Right lobe of liver (tissue), 6 donors: ENCODE measurements around the gene ASXL1. TPM values are rescaled to one million over a fixed set of nuclear protein-coding genes. Genes with fewer than 3 reads are reported as not detected.
"Not testable (repeated sequence)": the region's sequence is repeated elsewhere in the genome, so short reads cannot be mapped to it uniquely, and the experiment has no call there.

Experiments
- ATAC-seq, 4 donors: fragments of 200-7000 bp; cut with Tn5 transposase; one replicate each; pipeline ENCODE4 v1.9.1; 2020; ENCODE audit warnings: mild to moderate bottlenecking in 4 of 4, moderate library complexity in 4 of 4
- DNase-seq, 3 donors: peaks; one replicate each; pipeline ENCODE4 v3.0.0-alpha.2; 2020
- H3K27ac ChIP-seq, 3 donors: fragments of 200-600 bp; one replicate each; pipeline ENCODE4 v1.8.0; 2022
- H3K27me3 ChIP-seq, 2 donors: fragments of 200-600 bp; one replicate each; pipeline ENCODE4 v1.8.0; 2022
- H3K36me3 ChIP-seq, 4 donors: fragments of 200-600 bp; sonication (generic) in 1 of 4; one replicate each; pipeline versions ENCODE4 v1.5.1 to v1.8.0; 2017 to 2022; ENCODE audit warnings: control low read depth in 1 of 4
- H3K4me1 ChIP-seq, 4 donors: fragments of 200-600 bp; sonication (generic) in 1 of 4; one replicate each; pipeline versions ENCODE4 v1.5.1 to v1.8.0; 2017 to 2022; ENCODE audit warnings: control low read depth in 1 of 4
- H3K4me3 ChIP-seq, 3 donors: fragments of 200-600 bp; one replicate each; pipeline ENCODE4 v1.8.0; 2022
- H3K9me3 ChIP-seq, 4 donors: fragments of 200-600 bp; sonication (generic) in 1 of 4; one replicate each; pipeline versions ENCODE4 v1.5.1 to v1.8.0; 2017 to 2022; ENCODE audit warnings: control low read depth in 1 of 4
- POLR2A ChIP-seq: fragments of 450-650 bp; IDR thresholded peaks from one replicate; pipeline ENCODE4 v1.6.1; 2017; ENCODE audit warnings: antibody characterized with exemption, mild to moderate bottlenecking
- WGBS: methylation state at CpG from one replicate; pipeline ENCODE4 v1.1.6; 2018; ENCODE audit warnings: low coverage, low lambda C conversion rate; ENCODE audit not compliant: insufficient coverage; ENCODE audit errors: missing lambda C conversion rate; 5-methylcytosine and 5-hydroxymethylcytosine counted together
- intact Hi-C, 2 donors: fragments of 100-400 bp; cut with DNase I; formaldehyde crosslinking; loops; one replicate each; pipeline versions ENCODE4 v1.11.2 to v1.14.1; 2022
- total RNA-seq, 6 experiments: library from RNA; depleted of rRNA in 2 of 6; stranded (reverse); fragments of >200 nt in 2 of 6; fragmentation: NEBNext Ultra II Directional in 3 of 6; extraction: Animal tissue kit (Norgen Biotek cat#: 25700) in 3 of 6; gene quantifications; one replicate each; pipeline versions ENCODE4 v1.1.0 to v1.2.4, GENCODE V29; 2016 to 2023
- TF ChIP-seq, protein P1 (sequence below), 4 donors: fragments of 200-600 bp in 3 of 4; fragments of 450-650 bp in 1 of 4; IDR thresholded peaks; one replicate each; pipeline versions ENCODE4 v1.5.1 to v1.8.0; 2016 to 2022; ENCODE audit warnings: antibody characterized with exemption in 4 of 4, mild to moderate bottlenecking in 2 of 4
- donor health status: DM: no; HTN: yes; CAD: no.
- donor health status: DM: no; HTN: no; CAD: no.
- donor health status: DM: no; HTN: no; CAD: no.
- donor health status: DM: no; HTN: yes; CAD: no.
- donor health status: DM: no; HTN: yes; CAD: no.

ASXL1 gene
- total RNA-seq, 6 experiments from 2014 or later: 18.9 to 41.8 (median 26.0) TPM

DNA sequence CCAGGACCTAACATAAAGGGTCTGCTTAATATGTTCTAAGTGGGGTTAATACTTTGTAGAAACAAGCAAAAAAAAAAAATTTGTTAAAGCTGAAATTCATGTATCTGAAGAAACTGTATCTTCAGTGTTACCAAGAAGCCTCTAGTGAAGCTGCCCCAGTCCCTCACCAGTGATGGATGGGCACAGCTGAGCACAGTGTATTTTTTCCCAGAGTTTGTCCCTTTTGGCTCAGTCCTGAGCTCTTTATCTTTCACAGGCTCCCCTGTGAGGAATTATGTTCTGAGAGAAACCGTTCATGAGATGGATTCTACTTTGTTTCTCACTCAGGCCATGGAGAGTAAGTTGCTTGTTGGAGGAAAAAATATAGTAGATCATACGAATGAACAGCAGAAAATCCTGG lies 42.2 kb upstream of the ASXL1 start:
- H3K27me3 ChIP-seq: no peaks in the 10 kb centered on the region
- peaks cover 0 to 21% (median 0%) of the 10 kb centered on the region in 4 donors for H3K36me3 ChIP-seq
- ATAC-seq (no peak), DNase-seq (no peak)
- no peaks in the 10 kb centered on the region for H3K4me1 ChIP-seq
- intact Hi-C loops: no loop called here
- TF ChIP-seq POLR2A: no peak
- TF ChIP-seq, protein P1, sequence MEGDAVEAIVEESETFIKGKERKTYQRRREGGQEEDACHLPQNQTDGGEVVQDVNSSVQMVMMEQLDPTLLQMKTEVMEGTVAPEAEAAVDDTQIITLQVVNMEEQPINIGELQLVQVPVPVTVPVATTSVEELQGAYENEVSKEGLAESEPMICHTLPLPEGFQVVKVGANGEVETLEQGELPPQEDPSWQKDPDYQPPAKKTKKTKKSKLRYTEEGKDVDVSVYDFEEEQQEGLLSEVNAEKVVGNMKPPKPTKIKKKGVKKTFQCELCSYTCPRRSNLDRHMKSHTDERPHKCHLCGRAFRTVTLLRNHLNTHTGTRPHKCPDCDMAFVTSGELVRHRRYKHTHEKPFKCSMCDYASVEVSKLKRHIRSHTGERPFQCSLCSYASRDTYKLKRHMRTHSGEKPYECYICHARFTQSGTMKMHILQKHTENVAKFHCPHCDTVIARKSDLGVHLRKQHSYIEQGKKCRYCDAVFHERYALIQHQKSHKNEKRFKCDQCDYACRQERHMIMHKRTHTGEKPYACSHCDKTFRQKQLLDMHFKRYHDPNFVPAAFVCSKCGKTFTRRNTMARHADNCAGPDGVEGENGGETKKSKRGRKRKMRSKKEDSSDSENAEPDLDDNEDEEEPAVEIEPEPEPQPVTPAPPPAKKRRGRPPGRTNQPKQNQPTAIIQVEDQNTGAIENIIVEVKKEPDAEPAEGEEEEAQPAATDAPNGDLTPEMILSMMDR (IDR thresholded peaks at IDR 0.05): no peak
- H3K4me3 ChIP-seq: no peak overlapping the region
- WGBS: 100% methylated on average over 1 of the region's 2 CpGs
- no peak overlapping the region for H3K27ac ChIP-seq
- H3K9me3 ChIP-seq: no peaks in the 10 kb centered on the region

DNA sequence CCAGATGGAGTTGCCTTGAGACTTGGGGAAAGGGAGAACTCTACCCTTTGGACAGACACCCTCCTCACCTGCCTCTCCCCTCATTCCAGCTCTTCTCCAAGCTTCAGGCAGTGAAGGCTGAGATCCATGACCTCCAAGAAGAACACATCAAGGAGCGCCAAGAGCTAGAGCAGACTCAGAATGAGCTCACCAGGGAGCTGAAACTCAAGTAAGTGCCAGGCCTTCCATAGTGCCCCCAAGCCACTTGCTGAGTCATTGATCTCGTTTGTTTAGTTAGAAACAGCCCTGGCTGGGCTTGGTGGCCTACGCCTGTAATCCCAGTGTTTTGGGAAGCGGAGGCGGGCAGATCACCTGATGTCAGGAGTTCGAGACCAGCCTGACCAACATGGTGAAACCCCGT lies 41.5 kb upstream of the ASXL1 start:
- no peak for ATAC-seq
- TF ChIP-seq, protein P1 (IDR thresholded peaks at IDR 0.05): no peak
- TF ChIP-seq POLR2A: no peak
- intact Hi-C loops: no loop called here
- H3K4me1 ChIP-seq: no peaks in the 10 kb centered on the region
- H3K27ac ChIP-seq: no peak overlapping the region
- no peaks in the 10 kb centered on the region for H3K9me3 ChIP-seq
- no peak overlapping the region for H3K4me3 ChIP-seq
- no peaks in the 10 kb centered on the region for H3K27me3 ChIP-seq
- 90% methylated on average over 7 of the region's 7 CpGs for WGBS
- H3K36me3 ChIP-seq: peaks cover 0 to 18% (median 0%) of the 10 kb centered on the region in 4 donors
- DNase-seq: peak in 1 of 3 donors; percentile 8

DNA sequence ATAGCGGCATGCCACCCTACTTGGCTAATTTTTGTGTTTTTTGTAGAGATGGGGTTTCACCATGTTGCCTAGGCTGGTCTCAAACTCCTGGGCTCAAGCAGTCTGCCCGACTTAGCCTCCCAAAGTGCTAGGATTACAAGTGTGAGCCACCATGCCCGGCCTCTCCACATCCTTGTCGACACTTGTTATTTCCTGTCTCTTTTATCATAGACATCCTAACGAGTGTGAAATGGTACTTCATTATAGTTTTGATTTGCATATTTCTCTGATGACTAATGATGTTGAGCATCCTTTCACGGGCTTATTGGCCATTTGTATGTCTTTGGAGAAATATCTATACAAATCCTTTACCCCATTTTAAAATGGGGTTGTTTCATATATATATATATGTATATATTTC lies 39.0 kb upstream of the ASXL1 start:
- TF ChIP-seq POLR2A: no peak
- TF ChIP-seq, protein P1 (IDR thresholded peaks at IDR 0.05): no peak
- intact Hi-C loops: no loop called here
- no peaks in the 10 kb centered on the region for H3K27me3 ChIP-seq
- peaks cover 0 to 4% (median 0%) of the 10 kb centered on the region in 4 donors for H3K4me1 ChIP-seq
- ATAC-seq (no peak), DNase-seq (no peak)
- H3K4me3 ChIP-seq: no peak overlapping the region
- WGBS: 77% methylated on average over 6 of the region's 6 CpGs
- H3K27ac ChIP-seq: no peak overlapping the region
- peaks cover 0 to 18% (median 0%) of the 10 kb centered on the region in 4 donors for H3K36me3 ChIP-seq
- H3K9me3 ChIP-seq: no peaks in the 10 kb centered on the region

DNA sequence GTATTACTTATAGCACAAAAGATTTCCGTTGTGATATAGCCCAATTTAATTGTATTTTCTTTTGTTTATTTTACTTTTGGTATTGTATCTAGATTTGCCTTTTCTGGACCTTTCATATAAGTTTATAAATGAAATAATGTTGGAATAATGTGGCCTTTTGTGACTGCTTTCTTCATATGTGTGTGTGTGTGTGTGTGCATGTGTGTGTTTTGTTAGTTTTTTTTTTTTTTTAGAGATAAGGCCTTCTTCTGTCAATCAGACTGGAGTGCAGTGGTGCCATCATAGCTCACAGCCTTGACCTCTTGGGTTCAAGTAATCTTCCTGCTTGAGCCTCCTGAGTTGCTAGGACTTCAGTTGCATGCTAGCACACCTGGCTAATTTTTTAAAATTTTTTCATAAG lies 37.8 kb upstream of the ASXL1 start:
- H3K27me3 ChIP-seq: no peaks in the 10 kb centered on the region
- H3K9me3 ChIP-seq: no peaks in the 10 kb centered on the region
- no peak for ATAC-seq
- no peak overlapping the region for H3K27ac ChIP-seq
- 92% methylated on average over 1 of the region's 1 CpG for WGBS
- H3K36me3 ChIP-seq: peaks cover 0 to 18% (median 0%) of the 10 kb centered on the region in 4 donors
- no peak for DNase-seq
- intact Hi-C loops: no loop called here
- peaks cover 0 to 16% (median 0%) of the 10 kb centered on the region in 4 donors for H3K4me1 ChIP-seq
- TF ChIP-seq POLR2A: no peak
- TF ChIP-seq, protein P1 (IDR thresholded peaks at IDR 0.05): no peak
- H3K4me3 ChIP-seq: no peak overlapping the region

DNA sequence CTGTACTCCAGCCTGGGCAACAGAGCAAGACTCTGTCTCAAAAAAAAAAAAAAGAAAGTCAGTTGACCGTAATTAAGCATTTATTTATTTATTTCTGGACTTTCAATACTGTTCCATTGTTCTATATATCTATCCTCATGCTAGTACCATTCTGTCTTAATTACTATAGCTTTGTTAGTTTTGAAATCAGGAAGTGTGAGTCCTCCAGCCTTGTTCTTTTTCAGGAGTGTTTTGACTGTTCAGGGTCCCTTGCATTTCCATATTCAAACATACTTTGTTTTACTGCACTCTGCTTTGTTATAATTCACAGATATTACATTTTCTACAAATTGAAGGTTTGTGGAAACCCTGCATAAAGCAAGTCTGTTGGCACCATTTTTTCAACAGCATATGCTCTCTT lies 36.7 kb upstream of the ASXL1 start:
- H3K9me3 ChIP-seq: no peaks in the 10 kb centered on the region

DNA sequence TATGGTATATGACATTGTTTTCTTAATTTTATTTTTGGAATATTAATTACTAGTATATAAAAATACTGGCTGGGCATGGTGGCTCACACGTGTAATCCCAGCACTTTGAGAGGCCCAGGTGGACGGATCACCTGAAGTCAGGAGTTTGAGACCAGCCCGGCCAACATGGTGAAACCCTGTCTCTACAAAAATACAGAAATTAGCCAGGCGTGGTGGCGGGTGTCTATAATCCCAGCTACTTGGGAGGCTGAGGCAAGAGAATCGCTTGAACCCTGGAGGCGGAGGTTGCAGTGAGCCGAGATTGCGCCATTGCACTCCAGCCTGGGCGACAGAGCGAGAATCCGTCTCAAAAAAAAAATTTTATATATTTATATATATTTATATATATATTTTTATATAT lies 35.9 kb upstream of the ASXL1 start:
- H3K36me3 ChIP-seq, H3K9me3 ChIP-seq, H3K27me3 ChIP-seq, DNase-seq, ATAC-seq, H3K27ac ChIP-seq, intact Hi-C loops, H3K4me3 ChIP-seq: not testable (repeated sequence)
- H3K4me1 ChIP-seq: peaks cover 0 to 23% (median 0%) of the 10 kb centered on the region in 4 donors
- WGBS: 94% methylated on average over 12 of the region's 12 CpGs

More for the DNA sequence above, 36.7 kb upstream of the ASXL1 start:
- WGBS: 85% methylated on average over 1 of the region's 1 CpG
- no peak for ATAC-seq
- DNase-seq: no peak
- H3K27me3 ChIP-seq: no peaks in the 10 kb centered on the region
- H3K4me3 ChIP-seq: no peak overlapping the region
- no peak overlapping the region for H3K27ac ChIP-seq
- H3K4me1 ChIP-seq: peaks cover 0 to 23% (median 0%) of the 10 kb centered on the region in 4 donors
- intact Hi-C loops: no loop called here
- H3K36me3 ChIP-seq: peaks cover 0 to 13% (median 0%) of the 10 kb centered on the region in 4 donors
- TF ChIP-seq, protein P1 (IDR thresholded peaks at IDR 0.05): no peak
- TF ChIP-seq POLR2A: no peak

DNA sequence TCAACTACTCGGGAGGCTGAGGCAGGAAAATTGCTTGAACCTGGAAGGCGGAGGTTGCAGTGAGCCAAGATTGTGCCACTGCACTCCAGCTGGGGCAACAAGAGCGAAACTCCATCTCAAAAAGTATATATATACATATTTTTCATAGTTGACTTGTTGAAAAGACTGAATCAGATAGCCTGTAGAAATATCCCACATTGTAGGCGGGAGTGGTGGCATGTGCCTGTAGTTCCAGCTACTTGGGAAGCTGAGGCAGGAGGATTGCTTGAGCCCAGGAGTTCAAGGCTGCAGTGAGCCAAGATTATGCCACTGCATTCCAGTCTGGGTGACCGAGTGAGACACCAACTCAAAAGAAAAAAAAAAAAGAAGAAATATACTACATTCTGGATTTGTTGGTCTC lies 34.4 kb upstream of the ASXL1 start:
- H3K27ac ChIP-seq, H3K36me3 ChIP-seq, H3K9me3 ChIP-seq, DNase-seq, intact Hi-C loops, H3K4me3 ChIP-seq, ATAC-seq, H3K27me3 ChIP-seq: not testable (repeated sequence)
- peaks cover 0 to 23% (median 0%) of the 10 kb centered on the region in 4 donors for H3K4me1 ChIP-seq
- WGBS: 69% methylated on average over 2 of the region's 5 CpGs
